RWPE1 (cell line): Measurements from ENCODE around the gene HSPB9.

ENCODE experiments used
- CTCF ChIA-PET: fragments of 350-600 bp; sonication (Branson Sonifier 250); formaldehyde crosslinking; extraction: SDS; loops from one replicate; lab custom pipeline; 2021; lab: Yijun Ruan, JAX
- POLR2A ChIA-PET: fragments of 400-600 bp; formaldehyde crosslinking; extraction: SDS; loops from one replicate; lab custom pipeline; 2020; ENCODE audit warnings: antibody characterized with exemption; ENCODE audit not compliant: low non-redundant PET; lab: Yijun Ruan, JAX
- DNase-seq: peaks from one replicate; pipeline ENCODE4 v3.0.0; 2012; ENCODE audit warnings: low spot score
- H3K27ac ChIP-seq: fragments of 450-650 bp; 2 replicates; pipeline ENCODE4 v1.5.1; 2017
- TF ChIP-seq, protein P1 (sequence below): fragments of 450-650 bp; conservative IDR thresholded peaks from 2 replicates; pipeline ENCODE4 v1.5.1; 2017; ENCODE audit warnings: low read depth, mild to moderate bottlenecking

HSPB9 gene

DNA sequence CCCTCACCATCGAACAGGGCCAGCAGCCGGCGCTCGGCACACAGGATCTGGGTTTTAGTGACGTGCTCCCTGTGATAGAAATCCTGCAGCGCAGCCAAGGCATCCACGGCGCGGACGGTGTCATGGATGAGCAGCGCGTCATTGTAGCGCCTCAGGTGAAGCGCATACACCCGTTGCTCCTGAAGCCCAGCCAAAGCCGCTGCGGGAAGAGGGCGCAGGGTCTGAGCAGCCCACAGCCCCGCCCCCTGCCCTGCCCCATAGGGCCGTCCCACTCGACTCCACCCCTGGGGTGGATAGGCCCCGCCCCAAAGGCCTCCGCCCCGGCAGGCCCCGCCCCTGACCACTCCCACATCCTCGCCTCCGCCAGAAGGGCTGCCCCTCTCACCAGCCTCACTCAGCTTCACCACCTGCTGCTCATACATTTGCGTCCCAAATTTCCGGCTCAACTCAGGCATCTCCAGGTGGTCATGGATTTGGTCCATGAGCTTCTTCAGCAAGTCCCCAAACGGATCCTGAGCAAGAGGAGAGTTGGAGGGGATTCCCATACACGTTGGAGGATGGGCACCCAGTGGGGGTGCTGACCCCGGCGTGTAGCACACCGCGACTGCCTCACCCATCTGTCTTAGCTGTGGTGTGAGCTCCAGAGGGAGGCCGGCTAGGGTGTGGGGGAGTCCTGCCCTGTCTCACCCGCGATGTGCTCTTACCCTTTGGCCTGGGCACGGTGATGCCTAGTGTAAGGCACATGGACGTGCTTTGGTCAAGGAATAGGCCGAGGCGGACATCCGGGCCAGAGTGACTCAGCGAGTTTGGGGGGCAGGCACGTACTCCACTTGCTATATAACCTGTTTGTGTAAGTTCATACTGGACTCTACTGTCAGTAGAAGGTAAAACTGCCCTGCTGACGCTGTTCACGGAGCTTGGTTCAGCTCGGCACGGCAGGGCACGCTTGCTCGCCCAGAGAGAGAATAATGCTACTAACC is 14.7 kb upstream of the HSPB9 start:
- H3K27ac ChIP-seq: peak overlapping the region; percentile 48
- TF ChIP-seq, protein P1, sequence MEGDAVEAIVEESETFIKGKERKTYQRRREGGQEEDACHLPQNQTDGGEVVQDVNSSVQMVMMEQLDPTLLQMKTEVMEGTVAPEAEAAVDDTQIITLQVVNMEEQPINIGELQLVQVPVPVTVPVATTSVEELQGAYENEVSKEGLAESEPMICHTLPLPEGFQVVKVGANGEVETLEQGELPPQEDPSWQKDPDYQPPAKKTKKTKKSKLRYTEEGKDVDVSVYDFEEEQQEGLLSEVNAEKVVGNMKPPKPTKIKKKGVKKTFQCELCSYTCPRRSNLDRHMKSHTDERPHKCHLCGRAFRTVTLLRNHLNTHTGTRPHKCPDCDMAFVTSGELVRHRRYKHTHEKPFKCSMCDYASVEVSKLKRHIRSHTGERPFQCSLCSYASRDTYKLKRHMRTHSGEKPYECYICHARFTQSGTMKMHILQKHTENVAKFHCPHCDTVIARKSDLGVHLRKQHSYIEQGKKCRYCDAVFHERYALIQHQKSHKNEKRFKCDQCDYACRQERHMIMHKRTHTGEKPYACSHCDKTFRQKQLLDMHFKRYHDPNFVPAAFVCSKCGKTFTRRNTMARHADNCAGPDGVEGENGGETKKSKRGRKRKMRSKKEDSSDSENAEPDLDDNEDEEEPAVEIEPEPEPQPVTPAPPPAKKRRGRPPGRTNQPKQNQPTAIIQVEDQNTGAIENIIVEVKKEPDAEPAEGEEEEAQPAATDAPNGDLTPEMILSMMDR: no peak
- peak; percentile 94 for DNase-seq
- ChIA-PET CTCF (interaction anchor here (0.6 to 1.1 kb wide), 2 partner anchors 35 to 84 kb away, joined by 3 to 5 read pairs; no protein-coding TSS in a partner anchor), POLR2A (no interaction called here)

DNA sequence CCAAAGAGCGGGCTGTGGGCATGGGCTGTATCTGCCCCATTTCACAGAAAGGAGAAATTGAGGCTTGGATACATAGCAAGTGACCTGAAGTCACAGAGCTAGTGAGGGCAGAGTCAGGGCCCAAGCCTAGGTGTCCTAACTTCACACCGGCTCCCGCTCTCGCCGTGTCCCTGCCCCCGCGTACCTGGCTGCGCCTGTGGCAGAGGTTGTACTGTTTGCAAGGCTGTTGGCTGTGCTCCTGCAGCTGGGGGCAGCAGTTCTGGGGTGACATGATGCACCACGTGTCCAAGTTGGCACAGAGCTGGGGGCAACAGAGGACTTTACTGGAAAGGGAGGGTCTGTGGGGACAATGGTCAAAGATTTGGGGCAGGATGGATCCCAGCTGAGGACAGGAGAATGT is 13.5 kb upstream of the HSPB9 start:
- ChIA-PET POLR2A (interaction anchor here (0.7 kb wide), 1 partner anchor 84 kb away, joined by 3 read pairs; no protein-coding TSS in a partner anchor), CTCF (interaction anchor here (0.6 kb wide), 1 partner anchor 31 kb away, joined by 9 read pairs; no protein-coding TSS in a partner anchor)
- H3K27ac ChIP-seq: peak overlapping the region; percentile 48

DNA sequence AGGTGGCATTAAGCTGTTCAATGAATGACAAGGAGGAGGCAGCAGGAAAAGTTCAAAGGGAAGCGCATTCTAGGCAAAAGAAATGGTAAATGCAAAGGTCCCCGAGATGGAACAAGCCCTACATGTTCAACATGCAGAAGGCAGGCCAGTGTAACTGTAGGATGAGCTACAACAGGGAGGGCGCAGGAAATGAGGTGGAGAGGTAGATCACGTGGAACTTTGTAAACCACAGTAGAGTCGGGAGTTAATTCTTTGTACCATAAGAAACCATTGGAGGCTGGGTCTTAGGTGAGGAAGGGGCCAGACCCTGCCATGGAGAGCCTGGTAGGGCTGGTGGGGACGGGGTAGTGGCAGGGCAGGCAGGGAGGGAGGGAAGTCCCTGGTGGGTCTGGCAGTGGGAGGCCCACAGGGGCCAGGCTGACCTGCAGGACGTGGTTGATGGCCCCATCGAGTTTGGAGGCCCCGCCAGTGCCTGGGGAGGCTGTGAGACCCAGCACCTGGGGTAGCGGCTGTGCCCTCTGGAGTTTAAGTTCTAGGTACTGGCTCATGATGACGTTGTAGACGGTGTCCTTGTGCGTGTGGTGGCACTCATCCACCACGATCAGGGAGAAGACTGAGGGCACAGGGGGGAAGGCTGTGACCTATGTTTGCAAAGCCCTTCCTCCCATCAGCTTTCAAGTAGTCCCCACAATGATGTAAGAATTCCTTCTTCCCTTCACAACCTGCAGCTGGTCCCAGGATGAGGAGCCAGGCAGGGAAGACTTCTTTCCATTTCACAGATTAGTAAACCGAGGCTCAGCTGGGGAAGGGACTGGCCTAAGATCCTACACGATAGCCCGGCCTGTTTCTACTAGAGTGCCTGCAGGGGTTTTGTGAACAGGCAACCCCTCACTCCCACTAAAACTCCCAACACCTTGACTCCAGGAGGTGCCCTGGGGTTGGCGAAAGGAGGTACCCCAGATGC is 12.0 kb upstream of the HSPB9 start:
- CTCF ChIA-PET: interaction anchor here (0.5 to 1.0 kb wide), 4 partner anchors 9 to 656 kb away, joined by 3 read pairs; no protein-coding TSS in a partner anchor
- POLR2A ChIA-PET: interaction anchor here (0.6 to 1.2 kb wide), 2 partner anchors 10 to 96 kb away, joined by 4 to 9 read pairs; no protein-coding TSS in a partner anchor
- no peak for DNase-seq
- TF ChIP-seq, protein P1: no peak
- peak overlapping the region; percentile 90 for H3K27ac ChIP-seq

More for the DNA sequence above, 13.5 kb upstream of the HSPB9 start:
- TF ChIP-seq, protein P1: no peak
- DNase-seq: no peak

DNA sequence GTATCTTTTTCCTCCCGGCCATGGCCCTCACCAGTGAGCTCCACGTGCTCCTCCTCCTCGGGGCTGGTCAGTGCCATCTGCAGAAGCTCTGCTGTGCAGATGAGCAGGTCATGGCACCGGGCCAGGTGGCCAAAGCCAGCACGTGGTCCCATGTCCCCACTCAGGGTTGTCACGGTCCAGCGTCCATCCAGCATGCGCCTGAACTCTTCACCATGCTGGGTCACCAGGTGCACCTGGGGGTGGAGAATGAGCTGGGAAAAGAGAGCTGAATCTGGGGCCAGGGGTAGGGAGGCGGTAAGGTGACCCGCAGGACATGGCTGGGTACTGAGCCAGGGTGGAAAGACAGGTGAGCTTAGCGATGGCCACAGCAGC is 11.4 kb upstream of the HSPB9 start:
- no peak for DNase-seq
- H3K27ac ChIP-seq: peak overlapping the region; percentile 90
- CTCF ChIA-PET: interaction anchor here (0.6 to 1.4 kb wide), 5 partner anchors 10 to 214 kb away, joined by 3 to 4 read pairs (median 3); no protein-coding TSS in a partner anchor
- TF ChIP-seq, protein P1: no peak
- POLR2A ChIA-PET: interaction anchor here (0.6 to 1.2 kb wide), 2 partner anchors 9 to 97 kb away, joined by 4 to 9 read pairs; no protein-coding TSS in a partner anchor

DNA sequence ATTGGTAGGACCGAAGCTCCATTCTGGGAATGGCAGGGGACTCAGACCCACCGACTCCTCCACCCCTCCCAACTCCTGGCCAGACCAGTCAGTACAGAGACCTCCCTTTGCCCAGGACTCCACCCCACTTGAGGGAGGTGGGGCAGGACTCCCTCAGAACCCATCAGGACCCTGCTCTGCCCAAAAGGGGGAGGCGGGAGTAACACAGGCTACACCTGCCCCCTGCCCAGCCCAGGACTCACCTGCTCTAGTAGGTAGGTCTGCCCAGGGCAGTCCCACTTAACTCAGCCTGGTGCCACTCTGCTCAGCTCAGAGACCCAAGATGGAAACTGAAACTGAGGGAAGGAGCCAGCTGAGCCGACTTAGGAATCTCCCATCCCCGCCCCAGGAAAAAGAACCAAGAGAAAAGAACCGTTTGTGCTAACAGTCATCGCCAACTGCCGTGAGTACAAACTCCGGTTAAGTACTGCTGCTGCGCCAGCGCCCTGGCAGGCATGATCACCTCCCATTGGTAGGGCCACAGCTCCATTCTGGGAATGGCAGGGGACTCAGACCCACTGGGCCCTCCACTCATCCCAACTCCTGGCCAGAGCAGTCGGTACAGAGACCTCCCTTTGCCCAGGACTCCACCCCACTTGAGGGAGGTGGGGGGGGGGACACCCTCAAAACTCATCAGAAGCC is 10.6 kb upstream of the HSPB9 start:
- H3K27ac ChIP-seq: peak overlapping the region; percentile 90

More for the DNA sequence above, 10.6 kb upstream of the HSPB9 start:
- ChIA-PET CTCF (interaction anchor here (0.6 to 1.4 kb wide), 6 partner anchors 11 to 213 kb away, joined by 3 to 5 read pairs (median 3); no protein-coding TSS in a partner anchor), POLR2A (interaction anchor here (0.7 to 1.2 kb wide), 3 partner anchors 8 to 136 kb away, joined by 3 to 9 read pairs (median 4); no protein-coding TSS in a partner anchor)
- TF ChIP-seq, protein P1: no peak
- DNase-seq: peak; percentile 42
